Loucy (cell line): ENCODE measurements around the gene PIGS.
A peak's percentile ranks its signal among the peaks of the same experiment; 100 is the strongest.

Experiments used
- H2AFZ ChIP-seq: fragments of 200-600 bp; sonication (generic); 2 replicates; pipeline ENCODE4 v1.6.0; 2016; ENCODE audit warnings: antibody characterized with exemption, mild to moderate bottlenecking, low read length, moderate library complexity
- H3F3A ChIP-seq: fragments of 200-600 bp; 2 replicates; pipeline ENCODE4 v1.6.0; 2016; ENCODE audit warnings: antibody characterized with exemption, low read depth, mild to moderate bottlenecking
- H3K27me3 ChIP-seq: fragments of 200-600 bp; sonication (generic); 2 replicates; pipeline ENCODE4 v1.6.1; 2014; ENCODE audit warnings: low read length, mild to moderate bottlenecking; ENCODE audit not compliant: insufficient read depth, poor library complexity, severe bottlenecking
- H3K36me3 ChIP-seq: fragments of 200-600 bp; sonication (generic); 2 replicates; pipeline ENCODE4 v1.6.1; 2016; ENCODE audit warnings: low read length; ENCODE audit not compliant: insufficient read depth
- H3K4me1 ChIP-seq: fragments of 200-600 bp; sonication (generic); 2 replicates; pipeline ENCODE4 v1.5.1; 2014; ENCODE audit warnings: low read length, mild to moderate bottlenecking; ENCODE audit not compliant: insufficient read depth, poor library complexity, severe bottlenecking
- H3K4me2 ChIP-seq: fragments of 200-600 bp; sonication (generic); 2 replicates; pipeline ENCODE4 v1.6.0; 2014; ENCODE audit warnings: antibody characterized with exemption, low read length, low read depth, mild to moderate bottlenecking; ENCODE audit not compliant: poor library complexity, severe bottlenecking
- H3K4me3 ChIP-seq: fragments of 200-600 bp; sonication (generic); 2 replicates; pipeline ENCODE4 v1.5.1; 2014; ENCODE audit warnings: low read length, mild to moderate bottlenecking, mixed read lengths; ENCODE audit not compliant: poor library complexity, severe bottlenecking
- H3K79me2 ChIP-seq: fragments of 200-600 bp; sonication (generic); 2 replicates; pipeline ENCODE4 v1.6.1; 2014; ENCODE audit warnings: low read length; ENCODE audit not compliant: insufficient read depth
- H3K9ac ChIP-seq: fragments of 200-600 bp; sonication (generic); 2 replicates; pipeline ENCODE4 v1.6.0; 2014; ENCODE audit warnings: mild to moderate bottlenecking, low read depth, low read length, moderate library complexity; ENCODE audit not compliant: poor library complexity, severe bottlenecking
- H3K9me2 ChIP-seq: fragments of 200-600 bp; sonication (generic); replicated peaks from 2 replicates; pipeline ENCODE4 v1.6.1; 2016; ENCODE audit warnings: low read depth, low read length, mixed read lengths
- H3K9me3 ChIP-seq: fragments of 200-600 bp; sonication (generic); 2 replicates; pipeline ENCODE4 v1.6.1; 2014; ENCODE audit warnings: mild to moderate bottlenecking, antibody characterized with exemption, low read length, low read depth; ENCODE audit not compliant: insufficient read depth
- H4K20me1 ChIP-seq: fragments of 200-600 bp; sonication (generic); 2 replicates; pipeline ENCODE4 v1.6.0; 2014; ENCODE audit warnings: antibody characterized with exemption, low read length, mild to moderate bottlenecking; ENCODE audit not compliant: insufficient read depth, poor library complexity, severe bottlenecking
- EZH2phosphoT487 ChIP-seq: fragments of 200-600 bp; IDR thresholded peaks from 2 replicates; pipeline ENCODE4 v1.6.1; 2018; ENCODE audit warnings: antibody characterized with exemption, mild to moderate bottlenecking, moderate library complexity, borderline replicate concordance
- TF ChIP-seq, protein P1 (sequence below): fragments of 200-600 bp; sonication (generic); conservative IDR thresholded peaks from 2 replicates; pipeline ENCODE4 v1.5.1; 2014; ENCODE audit warnings: mild to moderate bottlenecking, antibody characterized with exemption, low read length

The PIGS gene

DNA sequence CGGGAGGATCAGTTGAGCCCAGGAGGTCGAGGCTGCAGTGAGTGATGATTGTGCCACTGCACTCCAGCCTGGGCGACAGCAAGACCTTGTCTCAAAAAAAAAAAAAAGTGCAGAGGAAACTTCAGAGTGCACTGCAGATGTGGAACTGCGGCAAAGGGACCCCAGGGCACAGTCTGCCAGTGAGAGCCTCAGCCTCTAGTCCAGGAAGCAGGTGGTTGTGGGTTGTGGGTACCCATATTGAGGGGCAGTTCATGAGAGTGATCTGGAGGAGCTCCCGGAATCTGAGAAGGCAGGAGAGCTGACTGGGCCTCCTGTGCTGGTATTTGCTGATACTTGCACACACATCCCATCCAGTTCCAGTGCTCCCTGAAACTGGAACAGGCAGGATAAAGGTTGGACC lies 52.1 kb downstream of the PIGS start:
- TF ChIP-seq, protein P1, sequence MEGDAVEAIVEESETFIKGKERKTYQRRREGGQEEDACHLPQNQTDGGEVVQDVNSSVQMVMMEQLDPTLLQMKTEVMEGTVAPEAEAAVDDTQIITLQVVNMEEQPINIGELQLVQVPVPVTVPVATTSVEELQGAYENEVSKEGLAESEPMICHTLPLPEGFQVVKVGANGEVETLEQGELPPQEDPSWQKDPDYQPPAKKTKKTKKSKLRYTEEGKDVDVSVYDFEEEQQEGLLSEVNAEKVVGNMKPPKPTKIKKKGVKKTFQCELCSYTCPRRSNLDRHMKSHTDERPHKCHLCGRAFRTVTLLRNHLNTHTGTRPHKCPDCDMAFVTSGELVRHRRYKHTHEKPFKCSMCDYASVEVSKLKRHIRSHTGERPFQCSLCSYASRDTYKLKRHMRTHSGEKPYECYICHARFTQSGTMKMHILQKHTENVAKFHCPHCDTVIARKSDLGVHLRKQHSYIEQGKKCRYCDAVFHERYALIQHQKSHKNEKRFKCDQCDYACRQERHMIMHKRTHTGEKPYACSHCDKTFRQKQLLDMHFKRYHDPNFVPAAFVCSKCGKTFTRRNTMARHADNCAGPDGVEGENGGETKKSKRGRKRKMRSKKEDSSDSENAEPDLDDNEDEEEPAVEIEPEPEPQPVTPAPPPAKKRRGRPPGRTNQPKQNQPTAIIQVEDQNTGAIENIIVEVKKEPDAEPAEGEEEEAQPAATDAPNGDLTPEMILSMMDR: no peak
- no peak for TF ChIP-seq EZH2phosphoT487
- Histone ChIP-seq H3K4me1 (peaks cover 26% of the 10 kb centered on the region), H3K9ac (peak overlapping the region; percentile 37), H2AFZ (no peak overlapping the region), H3K79me2 (no peaks in the 10 kb centered on the region), H3K4me2 (peak overlapping the region; percentile 74), H4K20me1 (no peaks in the 10 kb centered on the region), H3K9me2 (no peaks in the 10 kb centered on the region), H3K9me3 (no peaks in the 10 kb centered on the region), H3F3A (no peaks in the 10 kb centered on the region), H3K4me3 (peak overlapping the region; percentile 35), H3K36me3 (no peaks in the 10 kb centered on the region), H3K27me3 (no peaks in the 10 kb centered on the region)

DNA sequence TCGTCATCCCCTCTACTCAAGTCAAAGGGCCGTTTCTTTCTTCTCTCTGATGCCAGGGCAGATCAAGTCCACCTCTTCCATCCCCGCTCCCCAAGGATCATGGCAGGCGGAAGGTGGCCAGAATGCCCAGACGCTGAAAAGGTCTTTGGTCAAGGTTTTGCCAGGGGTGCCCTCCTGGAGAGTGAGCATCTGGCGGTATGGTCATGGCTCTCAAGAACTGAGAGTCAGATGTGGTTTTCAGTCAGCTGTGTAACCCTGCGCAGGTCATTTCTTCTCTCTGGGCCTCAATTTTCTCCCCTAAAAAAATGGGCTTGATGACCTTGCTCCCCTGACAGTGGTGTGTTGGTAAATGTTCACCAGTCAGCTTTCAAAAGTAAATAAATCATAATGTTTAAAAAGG lies 52.7 kb downstream of the PIGS start:
- Histone ChIP-seq H3K9me3 (no peaks in the 10 kb centered on the region), H3K36me3 (no peaks in the 10 kb centered on the region), H3K27me3 (no peaks in the 10 kb centered on the region), H3K9me2 (no peaks in the 10 kb centered on the region), H3K4me1 (peaks cover 26% of the 10 kb centered on the region), H3K9ac (no peak overlapping the region), H2AFZ (no peak overlapping the region), H3K4me3 (no peak overlapping the region), H3K4me2 (no peak overlapping the region), H3K79me2 (no peaks in the 10 kb centered on the region), H4K20me1 (no peaks in the 10 kb centered on the region), H3F3A (no peaks in the 10 kb centered on the region)
- TF ChIP-seq, protein P1: no peak
- no peak for TF ChIP-seq EZH2phosphoT487

DNA sequence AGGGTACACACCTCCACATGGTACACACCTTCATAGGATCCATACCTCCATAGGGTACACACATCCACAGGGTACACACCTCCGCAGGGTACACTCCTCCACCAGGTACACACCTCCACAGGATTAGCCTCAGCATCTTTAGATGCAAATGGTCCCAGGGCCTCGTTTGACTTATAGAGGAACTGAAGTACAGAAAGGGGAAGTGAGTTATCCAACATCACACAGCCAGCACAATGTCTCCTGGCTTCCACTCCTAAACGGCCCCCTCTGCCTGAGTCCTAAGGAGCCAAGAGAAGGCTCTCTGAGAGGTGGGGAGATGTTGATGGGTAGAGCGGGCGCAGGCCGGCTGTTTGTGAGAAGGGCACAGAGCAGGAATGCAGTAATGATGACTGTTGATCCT lies 53.2 kb downstream of the PIGS start:
- Histone ChIP-seq H2AFZ (no peak overlapping the region), H3K36me3 (no peaks in the 10 kb centered on the region), H3K9ac (no peak overlapping the region), H3K4me3 (no peak overlapping the region), H3K9me2 (no peaks in the 10 kb centered on the region), H4K20me1 (no peaks in the 10 kb centered on the region), H3F3A (no peaks in the 10 kb centered on the region), H3K27me3 (no peaks in the 10 kb centered on the region), H3K9me3 (no peaks in the 10 kb centered on the region), H3K4me1 (peaks cover 26% of the 10 kb centered on the region), H3K79me2 (no peaks in the 10 kb centered on the region), H3K4me2 (no peak overlapping the region)
- TF ChIP-seq EZH2phosphoT487: no peak
- TF ChIP-seq, protein P1: no peak
